GM12878 (cell line): ENCODE results near the gene KLK8. TPM values are rescaled to one million over a fixed set of nuclear protein-coding genes. Genes with fewer than 3 reads are reported as not detected.

ENCODE experiments used
- ATAC-seq: fragments of 200-7000 bp; cut with Tn5 transposase; 3 replicates; pipeline ENCODE4 v1.9.1; 2020; ENCODE audit warnings: mild to moderate bottlenecking, moderate library complexity
- BruUV-seq: library from RNA; stranded (reverse); fragments of 400-500 nt; replicated peaks from 2 replicates; lab custom pipeline; 2021; lab: Mats Ljungman, UMichigan
- CTCF ChIA-PET: fragments of 300-600 bp; sonication (Branson Sonifier 250); formaldehyde crosslinking; extraction: SDS; loops from one replicate; lab custom pipeline; 2021; ENCODE audit warnings: inconsistent platforms; lab: Yijun Ruan, JAX
- POLR2A ChIA-PET: fragments of 350-600 bp; formaldehyde crosslinking; extraction: SDS; loops from one replicate; lab custom pipeline; 2021; ENCODE audit warnings: inconsistent platforms; lab: Charles Lee
- RAD21 ChIA-PET: fragments of 300-600 bp; sonication (Branson Sonifier 250); formaldehyde crosslinking; loops from one replicate; lab custom pipeline; 2023; ENCODE audit warnings: antibody characterized with exemption; ENCODE audit not compliant: unreplicated experiment; lab: Charles Lee
- SMC1A ChIA-PET: fragments of 300-600 bp; sonication (Branson Sonifier 250); formaldehyde crosslinking; loops from one replicate; lab custom pipeline; 2023; ENCODE audit not compliant: unreplicated experiment, uncharacterized antibody; lab: Charles Lee
- DNase-seq: peaks from one replicate; pipeline ENCODE4 v3.0.0-alpha.2; 2011; ENCODE audit warnings: low read depth, low spot score
- FAIRE-seq: peaks from 3 replicates; lab custom pipeline; 2011; peaks lifted over from hg19 to GRCh38; lab: Jason Lieb, UNC
- H2AFZ ChIP-seq: 2 replicates; pipeline ENCODE4 v1.6.0; 2011; ENCODE audit warnings: low read depth, low read length, control low read depth; ENCODE audit not compliant: control insufficient read depth
- H3K27ac ChIP-seq: 2 replicates; pipeline ENCODE4 v1.5.1; 2011; ENCODE audit warnings: control low read depth; ENCODE audit not compliant: control insufficient read depth, insufficient read depth
- H3K27me3 ChIP-seq, 2 experiments: replicated peaks in 1 of 2; 2 replicates each; pipeline versions ENCODE4 v1.6.0 to v1.6.1; 2011; ENCODE audit warnings: low read length in 1 of 2; ENCODE audit not compliant: control insufficient read depth in 2 of 2, insufficient read depth in 2 of 2
- H3K36me3 ChIP-seq, 2 experiments: 2 replicates each; pipeline ENCODE4 v1.5.1; 2011; ENCODE audit warnings: low read length in 1 of 2; ENCODE audit not compliant: control insufficient read depth in 2 of 2, insufficient read depth in 2 of 2
- H3K4me1 ChIP-seq: 2 replicates; pipeline ENCODE4 v1.6.1; 2011; ENCODE audit warnings: mild to moderate bottlenecking, low read length, moderate library complexity, mixed read lengths; ENCODE audit not compliant: control insufficient read depth, insufficient read depth
- H3K4me2 ChIP-seq: 2 replicates; pipeline ENCODE4 v1.6.0; 2011; ENCODE audit warnings: control low read depth; ENCODE audit not compliant: control insufficient read depth, insufficient read depth
- H3K4me3 ChIP-seq: fragments of 200-600 bp; sonication (generic); 2 replicates; pipeline ENCODE4 v1.5.1; 2016
- H3K79me2 ChIP-seq: 2 replicates; pipeline ENCODE4 v1.6.0; 2011; ENCODE audit warnings: low read length; ENCODE audit not compliant: control insufficient read depth, insufficient read depth
- H3K9ac ChIP-seq: 2 replicates; pipeline ENCODE4 v1.8.0; 2011; ENCODE audit warnings: low read length, control low read depth, mixed read lengths; ENCODE audit not compliant: control insufficient read depth, insufficient read depth
- H3K9me3 ChIP-seq: replicated peaks from 3 replicates; pipeline ENCODE4 v1.5.1; 2011; ENCODE audit warnings: mild to moderate bottlenecking, low read length; ENCODE audit not compliant: control insufficient read depth, insufficient read depth
- H4K20me1 ChIP-seq: 2 replicates; pipeline ENCODE4 v1.6.0; 2011; ENCODE audit not compliant: control insufficient read depth, insufficient read depth
- BCL11A ChIP-seq: IDR thresholded peaks from 2 replicates; pipeline ENCODE4 v1.6.1; 2011; ENCODE audit warnings: low read depth, low read length
- CBFB ChIP-seq: IDR thresholded peaks from 2 replicates; pipeline ENCODE4 v1.6.1; 2016; ENCODE audit warnings: antibody characterized with exemption, low read depth
- FOS ChIP-seq: IDR thresholded peaks from 3 replicates; pipeline ENCODE4 v1.6.1; 2011; ENCODE audit warnings: borderline replicate concordance; ENCODE audit not compliant: insufficient read length; ENCODE audit errors: extremely low read depth
- HDGF ChIP-seq: fragments of 450-650 bp; IDR thresholded peaks from 2 replicates; pipeline ENCODE4 v1.6.1; 2016; ENCODE audit warnings: antibody characterized with exemption
- IKZF1 ChIP-seq: fragments of 450-650 bp; conservative IDR thresholded peaks from 2 replicates; pipeline ENCODE4 v1.6.1; 2017; ENCODE audit warnings: antibody characterized with exemption, mild to moderate bottlenecking
- IRF5 ChIP-seq: fragments of 450-650 bp; IDR thresholded peaks from 2 replicates; pipeline ENCODE4 v1.6.1; 2017; ENCODE audit warnings: borderline replicate concordance
- JUND ChIP-seq: IDR thresholded peaks from 2 replicates; pipeline ENCODE4 v1.6.1; 2012; ENCODE audit warnings: low read depth, mild to moderate bottlenecking, low read length, improper control_type of control experiment, moderate library complexity
- MLLT1 ChIP-seq: fragments of 450-650 bp; IDR thresholded peaks from 2 replicates; pipeline ENCODE4 v1.6.1; 2016; ENCODE audit warnings: mild to moderate bottlenecking
- RCOR1 ChIP-seq: conservative IDR thresholded peaks from 2 replicates; pipeline ENCODE4 v1.6.1; 2012; ENCODE audit warnings: low read depth, low read length, improper control_type of control experiment
- STAT3 ChIP-seq: IDR thresholded peaks from 2 replicates; pipeline ENCODE4 v1.6.1; 2011; ENCODE audit warnings: low read depth, low read length, improper control_type of control experiment
- WGBS: methylation state at CpG from one replicate; pipeline ENCODE4 v1.1.6; 2016; ENCODE audit warnings: low lambda C conversion rate; ENCODE audit not compliant: insufficient replicate concordance, insufficient coverage; ENCODE audit errors: missing lambda C conversion rate; 5-methylcytosine and 5-hydroxymethylcytosine counted together
- in situ Hi-C: fragments of 300-500 bp; cut with MboI; formaldehyde crosslinking; loops from 9 replicates; pipeline ENCODE4 v1.14.3; 2018; ENCODE audit warnings: mixed read lengths
- intact Hi-C: fragments of 100-400 bp; cut with micrococcal nuclease; formaldehyde crosslinking; loops from one replicate; pipeline ENCODE4 v1.14.2; 2022; ENCODE audit not compliant: unreplicated experiment
- polyA plus RNA-seq, 11 experiments: library from polyadenylated mRNA; depleted of rRNA in 4 of 11; unstranded in 6 of 11; stranded (reverse) in 5 of 11; fragments of >200 nt; fragmentation: Nextera tagmentation in 4 of 11; fragmentation: Illumina TruSeq in 1 of 11; extraction: Ambion mirVana in 4 of 11; extraction: Trizol in 1 of 11; gene quantifications; 1 replicate in 1 of 11; 2 replicates in 10 of 11; pipeline versions ENCODE4 v1.2.1 to v1.2.3, GENCODE V29; 2011 to 2016; ENCODE audit warnings: inconsistent platforms in 2 of 11, missing spikeins in 2 of 11, low read depth in 1 of 11
- total RNA-seq, 4 experiments: library from RNA; depleted of rRNA in 3 of 4; stranded (reverse); fragments of >200 nt in 3 of 4; fragmentation: Illumina TruSeq in 1 of 4; extraction: Trizol in 1 of 4; gene quantifications; 2 replicates each; pipeline versions ENCODE4 v1.2.1 to v1.2.3, GENCODE V29; 2013 to 2021
- TF ChIP-seq, protein P1 (sequence below): IDR thresholded peaks from 2 replicates; pipeline ENCODE4 v1.6.1; 2011; ENCODE audit warnings: mild to moderate bottlenecking, low read depth, low read length, moderate library complexity; ENCODE audit not compliant: insufficient replicate concordance

KLK8 gene
- total and polyA plus RNA-seq, 10 of the 15 experiments (the other 5 are each of a cell fraction or from before 2014, with no cell fraction given) = not detected

DNA sequence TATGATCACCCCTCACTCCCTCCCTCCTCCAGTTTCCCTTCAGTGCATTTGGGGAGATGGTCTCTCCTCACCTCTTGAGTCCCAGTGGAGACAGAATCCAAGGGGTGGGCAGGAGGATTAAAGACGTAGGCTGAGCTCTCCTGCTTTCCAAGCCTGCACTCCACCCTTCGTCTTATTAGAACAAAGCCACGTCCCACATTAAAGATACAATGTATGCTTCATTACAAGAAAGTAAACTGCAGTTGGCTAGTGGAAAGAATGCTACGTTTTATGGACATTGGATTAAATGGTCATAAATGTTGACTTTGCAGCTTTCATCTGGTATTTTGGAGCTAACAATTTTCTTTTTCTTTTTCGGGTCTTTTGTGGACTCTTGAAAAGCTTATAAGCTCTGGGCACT is 26.5 kb upstream of the KLK8 start:
- Histone ChIP-seq H3K4me1 (no peaks in the 10 kb centered on the region), H3K27ac (no peak overlapping the region), H4K20me1 (no peaks in the 10 kb centered on the region), H3K9me3 (no peaks in the 10 kb centered on the region), H3K4me3 (no peak overlapping the region), H3K4me2 (no peak overlapping the region), H3K79me2 (no peaks in the 10 kb centered on the region), H3K9ac (no peak overlapping the region), H3K27me3 (no peaks in the 10 kb centered on the region; a peak in 1 of 4 replicates), H2AFZ (no peak overlapping the region), H3K36me3 (no peaks in the 10 kb centered on the region)
- ChIA-PET SMC1A (no interaction called here), CTCF (no interaction called here), POLR2A (no interaction called here), RAD21 (no interaction called here)
- intact Hi-C loops (no loop called here), in situ Hi-C loops (no loop called here)
- WGBS = 0% methylated on average over 5 of the region's 5 CpGs
- TF ChIP-seq CBFB (no peak), HDGF (no peak), IRF5 (no peak), BCL11A (no peak), IKZF1 (no peak), FOS (no peak), STAT3 (no peak), RCOR1 (no peak), MLLT1 (no peak), JUND (no peak)
- TF ChIP-seq, protein P1, sequence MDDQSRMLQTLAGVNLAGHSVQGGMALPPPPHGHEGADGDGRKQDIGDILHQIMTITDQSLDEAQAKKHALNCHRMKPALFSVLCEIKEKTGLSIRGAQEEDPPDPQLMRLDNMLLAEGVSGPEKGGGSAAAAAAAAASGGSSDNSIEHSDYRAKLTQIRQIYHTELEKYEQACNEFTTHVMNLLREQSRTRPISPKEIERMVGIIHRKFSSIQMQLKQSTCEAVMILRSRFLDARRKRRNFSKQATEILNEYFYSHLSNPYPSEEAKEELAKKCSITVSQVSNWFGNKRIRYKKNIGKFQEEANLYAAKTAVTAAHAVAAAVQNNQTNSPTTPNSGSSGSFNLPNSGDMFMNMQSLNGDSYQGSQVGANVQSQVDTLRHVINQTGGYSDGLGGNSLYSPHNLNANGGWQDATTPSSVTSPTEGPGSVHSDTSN = no peak
- no peak for FAIRE-seq
- ATAC-seq = no peak
- DNase-seq = no peak
- BruUV-seq = no TSS peak
